Activated CD4-positive, alpha-beta T cell treated with anti-CD3 and anti-CD28 coated beads, Interleukin-2, amount 50 U/mL, for 48 hours (primary cell): Measurements from ENCODE around the gene AKR1D1.
"Not testable (repeated sequence)": the region's sequence is repeated elsewhere in the genome, so short reads cannot be mapped to it uniquely, and the experiment has no call there.

ENCODE experiments used
- DNase-seq, 2 experiments: peaks; one replicate each; pipeline ENCODE4 v3.0.0-alpha.2; 2020

The AKR1D1 gene

DNA sequence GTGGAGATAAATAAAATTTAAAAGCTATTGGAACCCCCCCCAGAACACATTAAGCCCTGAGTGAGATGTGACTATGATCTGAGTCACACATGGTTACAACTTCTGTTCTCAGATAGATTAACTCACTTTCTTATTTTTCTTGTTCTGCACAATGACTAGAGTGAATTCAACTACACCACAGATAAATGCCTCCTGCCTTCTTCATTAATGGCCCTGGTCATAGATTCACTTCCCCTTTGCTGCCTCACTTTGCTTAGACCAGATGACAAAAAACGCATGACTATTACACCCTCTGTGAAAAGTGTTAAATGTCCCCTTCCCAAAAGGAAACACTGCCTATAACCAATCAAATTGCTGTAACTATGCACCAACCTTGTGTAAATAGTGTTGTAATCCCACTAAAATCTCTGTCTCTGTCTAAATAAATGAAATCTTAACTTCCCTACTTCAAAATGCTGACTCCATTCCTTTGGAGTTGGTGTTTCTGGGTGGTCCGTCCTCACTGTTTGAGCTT, 49.4 kb downstream of the AKR1D1 start:
- DNase-seq = no peak

DNA sequence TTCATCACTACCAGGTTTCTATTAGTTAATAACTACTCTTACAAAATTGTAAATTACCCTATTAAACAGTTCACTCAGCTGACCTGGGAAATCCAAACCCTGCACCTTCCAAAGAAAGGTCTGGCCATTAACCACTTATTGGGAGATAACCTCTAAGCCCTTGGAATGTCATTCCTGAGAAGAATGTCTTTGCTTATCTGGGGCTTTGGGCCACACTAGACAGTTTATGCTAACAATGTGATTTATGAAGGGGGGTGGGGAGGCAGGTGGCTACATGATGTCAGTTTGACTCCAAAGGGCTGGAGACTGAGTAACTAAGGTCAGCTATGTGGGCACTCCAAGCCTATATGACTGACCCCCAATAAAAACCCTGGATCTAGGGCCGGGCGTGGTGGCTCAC, 50.7 kb downstream of the AKR1D1 start:
- DNase-seq = no peak

DNA sequence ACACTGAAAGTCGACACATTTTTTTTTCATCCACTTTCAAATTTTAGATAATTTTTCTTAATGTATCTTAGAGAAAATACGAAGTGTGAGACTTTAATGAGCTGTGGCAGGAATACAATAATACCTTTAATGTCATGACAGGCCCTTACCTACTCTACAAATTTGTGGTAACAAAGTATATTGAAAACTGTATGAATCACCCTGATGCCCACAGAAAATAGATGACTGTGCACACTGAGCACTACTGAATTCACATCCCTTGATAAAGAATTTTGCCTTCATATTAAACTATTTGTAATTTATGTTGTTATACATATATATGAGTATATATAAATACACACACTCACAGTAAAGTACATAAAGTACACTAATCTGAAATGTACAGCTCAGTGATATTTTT, 51.7 kb downstream of the AKR1D1 start:
- no peak for DNase-seq

DNA sequence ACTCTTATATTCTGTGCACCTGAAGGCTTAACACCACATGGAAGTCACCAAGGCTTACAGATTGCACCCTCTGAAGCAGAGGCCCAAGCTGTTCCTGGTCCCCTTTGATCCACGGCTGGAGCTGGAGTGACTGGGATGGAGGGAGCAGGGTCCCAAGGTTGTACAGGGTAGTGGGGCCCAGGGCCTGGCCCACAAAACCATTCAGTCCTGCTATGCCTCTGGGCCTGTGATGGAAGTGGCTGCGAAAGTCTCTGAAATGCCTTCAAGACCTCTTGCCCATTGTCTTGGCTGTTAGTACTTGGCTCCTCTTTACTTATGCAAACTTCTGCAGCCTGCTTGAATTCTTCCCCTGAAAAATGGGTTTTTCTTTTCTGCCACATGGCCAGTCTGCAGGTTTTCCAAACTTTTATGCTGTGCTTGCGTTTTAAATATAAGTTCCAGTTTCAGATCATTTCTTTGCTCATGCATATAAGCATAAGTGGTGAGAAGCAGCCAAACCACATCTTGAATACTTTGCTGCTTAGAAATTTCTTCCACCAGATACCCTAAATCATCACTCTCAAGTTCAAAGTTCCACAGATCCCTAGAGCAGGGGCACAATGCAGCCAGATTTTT, 53.4 kb downstream of the AKR1D1 start:
- no peak for DNase-seq

DNA sequence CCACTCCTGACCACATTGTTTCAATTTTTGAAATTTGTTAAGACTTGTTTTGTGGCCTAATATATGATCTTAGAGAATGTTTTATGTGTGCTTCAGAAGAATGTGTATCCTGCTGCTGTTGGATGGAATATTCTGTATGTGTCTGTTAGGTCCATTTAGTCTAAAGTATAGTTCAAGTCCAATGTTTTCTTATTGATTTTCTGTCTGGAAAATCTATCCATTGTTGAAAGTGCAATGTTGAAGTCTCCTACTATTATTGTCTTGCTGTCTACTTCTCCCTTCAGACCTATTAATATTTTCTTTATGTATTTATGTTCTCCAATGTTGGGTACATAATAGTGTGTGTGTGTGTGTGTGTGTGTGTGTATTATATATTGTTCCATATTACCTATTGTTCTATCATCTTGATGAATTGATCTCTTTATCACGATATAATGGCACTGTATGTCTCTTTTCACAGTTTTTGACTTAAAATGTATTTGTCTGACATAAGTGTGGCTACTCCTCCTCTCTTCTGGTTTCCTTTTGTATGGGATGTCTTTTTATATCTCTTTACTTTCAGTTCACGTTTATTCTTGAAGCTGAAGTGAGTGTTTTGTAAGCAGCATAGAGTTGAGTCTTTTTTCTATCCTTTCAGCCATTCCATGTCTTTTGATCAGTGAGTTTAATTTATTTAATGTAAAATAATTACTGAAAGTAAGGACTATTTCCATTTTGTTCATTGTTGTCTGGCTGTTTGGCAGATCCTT, 61.3 kb downstream of the AKR1D1 start:
- no peak for DNase-seq

DNA sequence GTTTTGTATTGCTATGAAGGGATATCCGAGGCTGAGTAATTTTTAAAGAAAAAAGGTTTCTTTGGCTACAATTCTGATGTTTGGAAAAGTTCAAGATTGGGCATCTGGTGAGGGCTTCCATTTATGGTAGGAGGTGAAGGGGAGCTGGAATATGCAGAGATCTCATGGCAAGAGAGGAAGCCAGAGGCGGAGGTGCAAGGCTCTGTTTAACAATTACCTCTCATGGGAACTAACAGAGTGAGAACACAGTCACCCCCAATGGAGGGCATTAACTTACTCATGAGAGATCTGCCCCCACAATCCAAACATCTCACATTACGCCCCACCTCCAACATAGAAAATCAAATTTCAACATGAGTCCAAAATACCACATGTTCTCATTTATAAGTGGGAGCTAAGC, 62.0 kb downstream of the AKR1D1 start:
- no peak for DNase-seq

DNA sequence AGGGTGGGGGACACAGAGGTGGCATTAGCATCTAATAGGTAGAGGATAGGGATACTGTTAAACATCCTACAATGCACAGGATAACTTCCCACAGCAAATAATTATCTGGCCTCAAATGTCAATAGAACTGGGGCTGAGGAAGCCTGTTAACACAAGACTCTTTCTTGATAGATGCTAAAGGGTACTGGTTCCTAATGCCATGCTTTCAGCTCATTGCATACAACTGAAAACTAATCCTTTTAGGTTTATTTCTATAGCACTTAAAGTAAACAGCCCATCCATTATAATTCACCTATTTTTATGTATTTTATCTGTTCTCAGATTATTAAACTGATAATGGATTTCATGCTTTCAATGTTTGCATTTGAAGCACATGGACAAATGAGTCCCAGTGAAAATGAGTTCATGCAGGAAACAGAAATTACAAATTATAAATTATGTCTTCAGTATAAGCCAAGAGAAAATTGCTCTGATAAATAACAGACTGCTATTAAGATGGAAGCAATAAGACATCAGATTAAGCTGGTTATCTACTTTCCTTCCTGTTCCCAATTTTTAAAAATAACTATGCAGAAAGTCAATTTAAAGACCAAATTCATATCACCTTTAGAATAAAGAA, 66.4 kb downstream of the AKR1D1 start:
- DNase-seq = no peak

DNA sequence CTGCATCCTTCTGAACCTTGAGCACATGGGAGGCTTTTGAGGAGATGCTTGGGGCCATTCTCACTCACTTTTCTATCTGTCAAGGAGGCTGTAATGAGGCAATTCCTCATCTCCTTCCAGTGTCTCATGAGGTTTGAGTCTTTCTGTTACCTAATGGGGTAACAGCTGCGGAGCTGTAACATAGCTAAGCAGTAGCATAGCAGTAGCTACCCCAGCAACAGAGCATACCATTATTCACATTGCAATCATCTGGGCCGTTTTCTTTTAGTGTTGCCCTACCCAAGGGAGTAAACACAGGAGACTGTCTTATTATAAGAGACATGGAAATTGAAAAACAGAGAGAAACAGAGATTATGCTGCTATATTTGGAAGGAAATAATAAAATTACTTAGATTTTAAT, 68.7 kb downstream of the AKR1D1 start:
- DNase-seq = no peak

DNA sequence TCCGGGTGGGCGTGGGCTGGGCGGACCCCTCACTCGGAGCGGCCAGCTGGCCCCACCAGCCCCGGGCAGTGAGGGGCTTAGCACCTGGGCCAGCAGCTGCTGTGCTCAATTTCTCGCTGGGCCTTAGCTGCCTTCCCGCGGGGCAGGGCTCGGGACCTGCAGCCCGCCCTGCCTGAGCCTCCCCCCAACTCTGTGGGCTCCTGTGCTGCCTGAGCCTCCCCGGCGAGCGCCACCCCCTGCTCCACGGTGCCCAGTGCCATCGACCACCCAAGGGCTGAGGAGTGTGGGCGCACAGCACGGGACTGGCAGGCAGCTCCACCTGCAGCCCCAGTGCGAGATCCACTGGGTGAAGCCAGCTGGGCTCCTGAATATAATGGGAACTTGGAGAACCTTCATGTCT, 70.0 kb downstream of the AKR1D1 start:
- DNase-seq = not testable (repeated sequence)

DNA sequence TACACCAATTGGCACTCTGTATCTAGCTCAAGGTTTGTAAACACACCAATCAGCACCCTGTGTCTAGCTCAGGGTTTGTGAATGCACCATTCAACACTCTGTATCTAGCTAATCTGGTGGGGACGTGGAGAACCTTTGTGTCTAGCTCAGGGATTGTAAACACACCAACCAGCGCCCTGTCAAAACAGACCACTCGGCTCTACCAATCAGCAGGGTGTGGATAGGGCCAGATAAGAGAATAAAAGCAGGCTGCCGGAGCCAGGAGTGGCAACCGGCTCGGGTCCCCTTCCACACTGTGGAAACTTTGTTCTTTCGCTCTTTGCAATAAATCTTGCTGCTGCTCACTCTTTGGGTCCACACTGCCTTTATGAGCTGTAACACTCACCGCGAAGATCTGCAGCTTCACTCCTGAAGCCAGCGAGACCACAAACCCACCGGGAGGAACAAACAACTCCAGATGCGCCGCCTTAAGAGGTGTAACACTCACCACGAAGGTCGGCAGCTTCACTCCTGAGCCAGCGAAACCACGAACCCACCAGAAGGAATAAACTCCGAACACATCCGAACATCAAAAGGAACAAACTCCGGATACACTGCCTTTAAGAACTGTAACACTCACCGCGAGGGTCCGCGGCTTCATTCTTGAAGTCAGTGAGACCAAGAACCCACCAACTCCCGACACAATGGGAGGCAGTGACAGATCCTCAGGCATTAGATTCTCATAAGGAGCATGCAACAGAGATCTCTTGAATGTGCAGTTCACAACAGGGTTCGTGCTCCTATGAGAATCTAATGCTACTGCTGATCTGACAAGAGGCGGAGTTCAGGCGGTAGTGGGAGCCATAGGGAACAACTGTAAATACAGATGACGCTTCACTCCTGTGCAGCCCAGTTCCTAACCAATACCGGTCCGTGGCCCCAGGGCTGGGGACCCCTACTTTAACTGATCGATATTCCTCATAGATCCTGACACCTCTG, 70.8 kb downstream of the AKR1D1 start:
- not testable (repeated sequence) for DNase-seq

DNA sequence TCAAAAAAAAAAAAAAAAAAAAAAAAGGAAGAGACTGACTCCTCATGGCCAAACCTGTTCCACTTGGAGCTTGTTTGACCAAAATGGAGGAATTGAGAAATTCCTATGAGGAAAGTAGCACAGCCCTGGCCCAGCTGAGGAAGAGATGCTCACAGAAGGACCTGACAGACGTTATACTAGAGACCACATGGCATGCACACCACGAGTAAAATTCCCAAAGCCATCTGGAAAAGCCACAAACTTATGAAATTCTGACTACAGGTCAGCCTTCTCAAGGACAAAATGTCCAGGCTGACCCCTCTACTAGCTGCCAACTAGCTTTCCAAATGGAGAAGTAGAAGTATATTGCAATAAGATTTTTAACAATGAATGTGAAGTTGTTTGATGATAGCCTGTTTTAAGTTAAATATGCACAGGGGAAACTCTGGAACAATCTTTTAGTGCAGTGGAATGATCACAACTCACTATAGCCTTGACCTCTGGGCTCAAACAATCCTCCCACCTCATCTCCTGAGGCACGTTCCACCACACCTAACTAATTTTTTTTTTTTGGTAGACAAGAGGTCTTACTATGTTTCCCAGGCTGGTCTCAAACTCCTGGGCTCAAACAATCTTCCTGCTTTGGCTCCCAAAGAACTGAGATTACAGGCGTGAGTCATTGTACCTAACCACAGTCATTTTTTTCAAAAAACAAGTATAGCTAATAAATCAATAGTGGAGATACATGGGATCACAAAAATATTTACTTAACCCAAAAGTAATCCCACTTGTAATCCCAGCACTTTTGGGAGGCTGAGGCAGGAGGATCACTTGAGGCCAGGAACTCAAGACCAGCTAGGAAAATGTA, 75.7 kb downstream of the AKR1D1 start:
- no peak for DNase-seq

DNA sequence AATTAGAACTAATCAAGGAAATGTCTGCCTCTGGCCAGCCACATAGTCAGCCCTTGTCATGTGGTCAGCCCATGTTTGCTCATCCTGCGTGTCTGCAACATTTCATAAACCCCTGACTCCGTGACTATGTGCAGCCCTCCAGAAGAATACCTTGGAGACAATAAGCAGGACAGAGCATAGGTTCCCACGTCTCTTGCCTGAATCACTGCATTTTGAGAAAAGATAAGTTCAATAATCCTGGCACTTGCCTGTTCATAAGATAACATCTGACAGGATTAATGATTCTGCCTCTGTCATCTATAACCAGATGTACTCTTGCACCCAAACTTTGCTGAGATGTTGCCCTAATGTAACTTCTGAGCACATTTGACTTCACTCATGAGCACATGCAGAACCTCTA, 78.4 kb downstream of the AKR1D1 start:
- no peak for DNase-seq

DNA sequence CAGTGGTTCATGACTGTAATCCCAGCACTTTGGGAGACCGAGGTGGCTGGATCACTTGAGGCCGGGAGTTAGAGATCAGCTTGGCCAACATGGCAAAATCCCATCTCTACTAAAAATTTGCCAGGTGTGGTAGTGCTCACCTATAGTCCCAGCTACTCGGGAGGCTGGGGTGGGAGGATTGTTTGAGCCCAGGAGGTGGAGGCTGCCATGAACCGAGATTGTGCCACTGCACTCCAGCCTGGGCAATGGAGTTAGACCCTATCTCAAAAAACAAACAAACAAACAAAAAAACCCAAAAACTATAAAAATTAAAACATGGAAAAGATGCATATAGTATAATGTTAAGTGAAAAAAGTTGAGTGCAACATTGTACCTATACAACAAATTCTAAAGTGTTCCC, 81.4 kb downstream of the AKR1D1 start:
- DNase-seq = no peak

DNA sequence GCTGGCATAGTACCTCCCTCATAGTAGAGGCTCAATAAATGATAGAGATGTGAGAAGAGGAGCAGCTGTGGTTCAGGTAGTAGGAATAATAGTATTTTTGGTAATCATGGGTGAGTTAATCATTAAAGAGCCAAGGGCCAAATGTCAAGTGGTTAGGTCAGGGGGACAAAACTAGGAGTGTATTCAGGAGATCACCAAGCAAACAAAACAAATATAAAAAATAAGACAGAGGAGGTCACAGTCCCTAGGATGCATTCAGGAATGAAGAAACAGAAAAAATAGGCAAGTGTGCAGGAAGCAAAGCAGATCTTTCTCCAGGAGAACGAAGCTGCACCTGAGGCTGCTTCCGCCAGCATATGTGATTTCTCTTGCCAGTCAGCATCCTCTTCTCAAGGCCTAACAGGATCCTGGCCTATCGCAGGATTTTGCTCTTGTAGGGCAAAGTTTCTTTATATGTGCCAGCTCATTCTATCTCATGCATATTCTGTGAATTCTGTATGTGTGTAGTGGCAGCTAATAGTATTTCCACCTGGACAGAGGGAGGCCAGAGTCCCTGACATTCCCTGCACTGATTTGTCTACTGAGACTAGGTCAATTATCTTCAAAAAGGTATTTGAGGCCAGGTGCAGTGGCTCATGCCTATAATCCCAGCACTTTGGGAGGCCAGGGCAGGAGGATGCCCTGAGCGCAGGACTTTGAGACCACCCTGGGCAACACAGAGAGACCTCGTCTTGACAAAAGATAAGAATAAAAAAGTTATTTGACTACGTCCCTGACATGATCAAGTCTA, 82.7 kb downstream of the AKR1D1 start:
- DNase-seq = no peak

DNA sequence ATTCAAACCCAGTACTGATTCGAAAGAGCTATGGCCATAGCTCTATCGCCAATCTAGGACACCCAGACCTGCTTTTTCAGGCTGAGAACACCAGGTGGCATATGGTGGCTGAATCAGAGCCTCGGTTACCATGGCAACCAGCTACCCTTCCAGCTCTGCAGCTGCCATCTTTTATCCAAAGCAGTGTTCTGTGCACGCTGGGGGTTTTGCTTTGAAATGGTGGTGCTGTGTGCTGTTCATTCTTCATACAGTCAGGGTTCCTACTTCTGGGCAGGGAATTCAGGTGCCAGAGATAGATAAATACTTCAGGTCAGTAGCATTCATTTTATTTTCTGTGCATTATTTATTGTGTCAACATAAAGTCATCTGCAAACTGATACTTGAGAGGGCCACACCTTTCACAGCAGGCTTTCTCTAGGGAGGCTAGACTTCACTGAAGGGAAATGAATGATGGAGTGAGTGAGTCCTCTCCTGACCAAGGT, 85.4 kb downstream of the AKR1D1 start:
- peak; percentile 54 to 69 for DNase-seq

DNA sequence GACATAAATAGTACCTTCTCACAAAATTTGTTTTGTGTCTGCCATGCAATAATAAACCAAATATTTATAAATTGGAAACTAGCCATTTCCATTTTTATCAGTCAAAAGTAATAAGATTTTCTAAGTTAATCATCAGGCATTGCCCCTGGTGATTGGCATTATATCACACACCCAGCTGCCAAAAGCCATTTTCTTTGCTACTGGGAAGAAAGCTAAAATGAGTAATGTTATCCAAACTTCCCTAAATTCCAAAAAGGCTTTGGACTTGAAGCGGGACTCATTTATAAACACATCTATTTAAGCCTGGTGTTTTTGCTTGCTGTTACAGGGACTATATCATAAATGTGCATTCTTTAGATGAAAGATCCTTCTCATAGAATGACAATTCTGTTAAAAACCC, 86.0 kb downstream of the AKR1D1 start:
- DNase-seq = no peak

DNA sequence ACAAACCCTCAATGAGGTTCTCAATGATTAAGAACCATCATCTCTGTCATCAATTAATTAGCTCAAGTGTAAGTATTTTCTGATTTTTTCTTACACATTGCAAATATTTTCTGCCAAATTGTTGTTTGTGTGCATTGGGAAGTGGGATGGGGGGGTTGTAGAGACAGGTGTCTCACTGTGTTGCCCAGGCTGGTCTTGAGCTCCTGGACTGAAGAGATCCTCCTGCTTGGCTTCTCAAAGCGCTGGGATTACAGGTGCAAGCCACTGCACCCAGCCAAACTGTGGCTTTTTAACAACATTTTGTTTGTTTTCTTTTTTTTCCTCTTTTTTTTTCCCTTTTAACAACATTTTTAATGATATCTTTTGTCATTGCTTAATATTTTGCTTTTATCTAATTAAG, 87.5 kb downstream of the AKR1D1 start:
- DNase-seq = no peak

DNA sequence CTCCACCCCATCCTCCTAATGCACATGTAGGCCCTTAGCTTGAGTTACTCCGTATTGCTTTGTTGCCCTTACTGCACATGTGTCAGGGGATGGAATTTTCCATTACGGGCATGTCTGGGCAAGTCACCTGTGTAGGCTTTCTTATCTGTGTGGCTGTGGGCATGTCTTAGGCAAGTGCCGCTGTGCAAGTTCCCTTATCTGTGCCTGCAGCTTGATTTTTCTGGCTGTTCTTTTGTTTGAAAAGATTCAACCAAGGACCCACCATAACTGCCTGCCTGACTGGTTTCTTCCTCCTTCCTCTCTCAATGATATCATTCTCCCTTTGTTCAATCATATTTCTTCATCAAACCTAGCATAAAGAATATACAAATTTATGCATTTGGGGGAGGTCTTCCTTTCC, 88.5 kb downstream of the AKR1D1 start:
- no peak for DNase-seq

DNA sequence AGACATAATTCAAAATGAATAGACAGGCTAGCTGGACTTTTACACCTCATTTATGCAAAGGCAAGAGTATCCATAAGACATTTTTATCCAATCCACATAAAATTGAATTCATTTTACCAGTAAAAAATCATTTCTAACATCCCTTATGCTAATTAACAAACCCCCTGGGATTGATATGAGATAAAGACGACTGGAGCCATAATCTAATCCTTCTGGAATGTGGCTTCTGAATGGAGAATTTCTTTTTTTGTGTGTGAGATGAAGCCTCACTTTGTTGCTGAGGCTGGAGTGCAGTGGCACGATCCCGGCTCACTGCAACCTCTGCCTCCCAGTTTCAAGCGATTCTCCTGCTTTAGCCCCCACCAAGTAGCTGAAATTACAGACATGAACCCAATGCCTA, 90.4 kb downstream of the AKR1D1 start:
- DNase-seq = no peak

DNA sequence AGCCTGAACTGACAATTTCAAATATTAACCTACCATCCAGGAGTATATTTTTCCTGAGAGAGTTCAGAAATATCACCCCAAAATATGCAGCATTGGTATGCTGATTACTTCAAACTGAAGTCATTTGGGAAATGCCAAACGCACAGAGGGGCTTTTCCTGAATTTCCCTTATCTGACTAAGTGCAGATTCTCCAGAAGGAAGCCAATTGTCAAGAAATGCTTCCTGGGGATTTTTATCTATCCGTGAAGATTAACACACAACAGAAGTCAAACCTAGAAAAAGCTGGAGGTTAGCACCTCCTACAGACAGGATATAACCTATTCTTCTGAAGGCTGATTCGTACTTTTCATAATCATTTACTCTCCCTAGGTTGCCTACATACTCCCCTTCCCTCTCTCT, 91.0 kb downstream of the AKR1D1 start:
- no peak for DNase-seq

DNA sequence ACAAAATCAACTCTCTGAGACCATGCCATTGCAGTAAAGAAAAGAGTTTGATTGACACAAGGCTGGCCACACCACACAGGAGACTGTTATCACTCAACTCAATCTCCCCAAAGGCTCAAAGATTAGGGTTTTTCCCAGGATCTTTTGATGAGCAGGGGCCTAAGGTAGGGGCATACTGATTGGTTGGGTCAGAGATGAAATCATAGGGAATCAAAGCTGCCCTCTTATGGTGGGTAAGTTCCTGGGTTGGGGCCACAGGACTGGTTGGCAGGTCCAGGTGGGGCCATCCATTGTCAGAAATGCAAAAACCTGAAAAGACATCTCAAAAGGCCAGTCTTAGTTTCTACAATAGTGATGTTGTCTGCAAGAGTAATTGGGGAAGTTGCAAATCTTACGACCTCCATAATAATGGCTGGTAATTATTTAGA, 91.6 kb downstream of the AKR1D1 start:
- DNase-seq = no peak
